A549 (cell line): Measurements from ENCODE around the gene ZNF263. TPM values are rescaled to one million over a fixed set of nuclear protein-coding genes. Genes with fewer than 3 reads are reported as not detected.

Experiments used
- ATAC-seq, 2 experiments: fragments of 200-7000 bp in 1 of 2; fragments of >200 bp in 1 of 2; cut with Nextera tagmentation in 1 of 2; cut with Tn5 transposase in 1 of 2; 3 replicates each; pipeline versions ENCODE4 v1.8.0 to v1.9.1; 2018 to 2020; ENCODE audit warnings: mild to moderate bottlenecking in 1 of 2, moderate library complexity in 1 of 2
- CTCF ChIA-PET: fragments of 300-600 bp; sonication (Branson Sonifier 250); formaldehyde crosslinking; extraction: SDS; loops from one replicate; lab custom pipeline; 2021; ENCODE audit warnings: antibody characterized with exemption, inconsistent platforms; lab: Yijun Ruan, JAX
- POLR2A ChIA-PET: fragments of 350-600 bp; formaldehyde crosslinking; extraction: SDS; loops from one replicate; lab custom pipeline; 2021; ENCODE audit warnings: antibody characterized with exemption, inconsistent platforms; lab: Yijun Ruan, JAX
- DNase-seq, 2 experiments: peaks; one replicate each; pipeline versions ENCODE4 v3.0.0 to v3.0.0-alpha.2; 2011 to 2016; ENCODE audit warnings: low read depth in 1 of 2, low spot score in 1 of 2
- FAIRE-seq: peaks from 2 replicates; lab custom pipeline; 2011; peaks lifted over from hg19 to GRCh38; lab: Jason Lieb, UNC
- H3K27ac ChIP-seq, 2 experiments: fragments of >200 bp; sonication (Bioruptor Twin); formaldehyde crosslinking; 3 replicates each; pipeline ENCODE4 v1.5.1; 2016 to 2017
- H3K4me1 ChIP-seq: fragments of >200 bp; sonication (Bioruptor Twin); formaldehyde crosslinking; 3 replicates; pipeline ENCODE4 v1.6.1; 2016
- H3K4me2 ChIP-seq: fragments of >200 bp; sonication (Bioruptor Twin); formaldehyde crosslinking; 3 replicates; pipeline ENCODE4 v1.6.1; 2016
- H3K4me3 ChIP-seq: fragments of >200 bp; sonication (Bioruptor Twin); formaldehyde crosslinking; 3 replicates; pipeline ENCODE4 v1.5.1; 2016
- H3K9me3 ChIP-seq: fragments of >200 bp; sonication (Bioruptor Twin); formaldehyde crosslinking; 3 replicates; pipeline ENCODE4 v1.6.1; 2016
- CBX2 ChIP-seq: fragments of 200-600 bp; sonication (generic); IDR thresholded peaks from 2 replicates; pipeline ENCODE4 v1.6.1; 2016; ENCODE audit warnings: low read depth, mild to moderate bottlenecking, borderline replicate concordance
- CBX8 ChIP-seq: fragments of 200-600 bp; sonication (generic); IDR thresholded peaks from 2 replicates; pipeline ENCODE4 v1.6.1; 2016
- CEBPB ChIP-seq, 2 experiments: fragments of >200 bp in 1 of 2; sonication (Bioruptor Twin) in 1 of 2; formaldehyde crosslinking in 1 of 2; IDR thresholded peaks; 2 replicates each; pipeline ENCODE4 v1.6.1; 2012 to 2016
- EP300 ChIP-seq, 2 experiments: fragments of >200 bp; sonication (Bioruptor Twin); formaldehyde crosslinking; IDR thresholded peaks; 2 replicates in 1 of 2; 3 replicates in 1 of 2; pipeline ENCODE4 v1.6.1; 2016 to 2017
- FOSB ChIP-seq: fragments of 250-450 bp; sonication (Bioruptor Pico); IDR thresholded peaks from 2 replicates; pipeline ENCODE4 v1.5.0; 2020; ENCODE audit warnings: mild to moderate bottlenecking, moderate library complexity
- FOXS1 ChIP-seq: fragments of 250-450 bp; sonication (Bioruptor Pico); IDR thresholded peaks from 2 replicates; pipeline ENCODE4 v1.5.0; 2020; ENCODE audit warnings: mild to moderate bottlenecking, moderate library complexity
- GATA3 ChIP-seq: IDR thresholded peaks from 2 replicates; pipeline ENCODE4 v1.6.1; 2012; ENCODE audit warnings: borderline replicate concordance
- HOXA7 ChIP-seq: fragments of 250-450 bp; sonication (Bioruptor Pico); IDR thresholded peaks from 2 replicates; pipeline ENCODE4 v1.5.0; 2020; ENCODE audit warnings: mild to moderate bottlenecking, moderate library complexity
- HOXB5 ChIP-seq: fragments of 250-450 bp; sonication (Bioruptor Pico); IDR thresholded peaks from 2 replicates; pipeline ENCODE4 v1.5.0; 2020; ENCODE audit warnings: mild to moderate bottlenecking, moderate library complexity
- JUN ChIP-seq, 2 experiments: fragments of >200 bp; sonication (Bioruptor Twin); formaldehyde crosslinking; IDR thresholded peaks; 2 replicates in 1 of 2; 3 replicates in 1 of 2; pipeline ENCODE4 v1.6.1; 2016 to 2017
- MAZ ChIP-seq: fragments of 150-350 bp; IDR thresholded peaks from 2 replicates; pipeline ENCODE4 v1.6.1; 2014; ENCODE audit warnings: antibody characterized with exemption, low read depth, low read length, borderline replicate concordance
- MYC ChIP-seq: IDR thresholded peaks from 2 replicates; pipeline ENCODE4 v1.6.1; 2012; ENCODE audit warnings: mild to moderate bottlenecking, inconsistent platforms, low read length, improper control_type of control experiment, borderline replicate concordance
- NPAS2 ChIP-seq: fragments of 250-450 bp; sonication (Bioruptor Pico); IDR thresholded peaks from 2 replicates; pipeline ENCODE4 v1.8.0; 2022; ENCODE audit warnings: mild to moderate bottlenecking, moderate library complexity, borderline replicate concordance
- PHF8 ChIP-seq: fragments of 200-600 bp; sonication (generic); IDR thresholded peaks from 2 replicates; pipeline ENCODE4 v1.6.1; 2016; ENCODE audit warnings: low read depth, mild to moderate bottlenecking, antibody characterized with exemption, moderate library complexity, borderline replicate concordance
- POLR2AphosphoS2 ChIP-seq: conservative IDR thresholded peaks from 2 replicates; pipeline ENCODE4 v1.6.1; 2012; ENCODE audit warnings: low read length, improper control_type of control experiment, inconsistent platforms
- SREBF2 ChIP-seq: fragments of 450-650 bp; IDR thresholded peaks from 2 replicates; pipeline ENCODE4 v1.6.1; 2014; ENCODE audit warnings: mild to moderate bottlenecking, moderate library complexity
- WGBS: methylation state at CpG from one replicate; pipeline ENCODE4 v1.1.6; 2017; ENCODE audit errors: missing lambda C conversion rate; 5-methylcytosine and 5-hydroxymethylcytosine counted together
- polyA plus RNA-seq, 4 experiments: library from polyadenylated mRNA; depleted of rRNA in 3 of 4; stranded (reverse); fragments of >200 nt; fragmentation: RNase III in 1 of 4; extraction: RNeasy Plus Mini Kit Qiagen cat#74134 plus additional on column Dnase treatment in 1 of 4; gene quantifications; 2 replicates in 3 of 4; 3 replicates in 1 of 4; pipeline ENCODE4 v1.2.3, GENCODE V29; 2011 to 2017
- TF ChIP-seq, protein P1 (sequence below): fragments of 450-650 bp; IDR thresholded peaks from 2 replicates; pipeline ENCODE4 v1.6.1; 2014; ENCODE audit warnings: antibody characterized with exemption
- TF ChIP-seq, protein P2 (sequence below): fragments of 200-600 bp; sonication (generic); IDR thresholded peaks from 2 replicates; pipeline ENCODE4 v1.6.1; 2016; ENCODE audit warnings: antibody characterized with exemption, mild to moderate bottlenecking, moderate library complexity
- TF ChIP-seq, protein P3 (sequence below): fragments of >200 bp; sonication (Bioruptor Twin); formaldehyde crosslinking; IDR thresholded peaks from 3 replicates; pipeline ENCODE4 v1.6.1; 2016
- TF ChIP-seq, protein P4 (sequence below): IDR thresholded peaks from 2 replicates; pipeline ENCODE4 v1.6.1; 2012
- TF ChIP-seq, protein P5 (sequence below): fragments of 250-450 bp; sonication (Bioruptor Pico); IDR thresholded peaks from 2 replicates; pipeline ENCODE4 v1.5.0; 2020; ENCODE audit warnings: low read depth, mild to moderate bottlenecking, moderate library complexity
- TF ChIP-seq, protein P6 (sequence below): IDR thresholded peaks from 2 replicates; pipeline ENCODE4 v1.6.1; 2012
- TF ChIP-seq, protein P7 (sequence below): fragments of 250-450 bp; sonication (Bioruptor Pico); IDR thresholded peaks from 2 replicates; pipeline ENCODE4 v1.5.0; 2021; ENCODE audit warnings: mild to moderate bottlenecking, moderate library complexity, borderline replicate concordance

ZNF263 gene
- polyA plus RNA-seq, 2 of the 4 experiments (the other 2 are of a cell fraction), result 20.9 to 24.4 TPM

DNA sequence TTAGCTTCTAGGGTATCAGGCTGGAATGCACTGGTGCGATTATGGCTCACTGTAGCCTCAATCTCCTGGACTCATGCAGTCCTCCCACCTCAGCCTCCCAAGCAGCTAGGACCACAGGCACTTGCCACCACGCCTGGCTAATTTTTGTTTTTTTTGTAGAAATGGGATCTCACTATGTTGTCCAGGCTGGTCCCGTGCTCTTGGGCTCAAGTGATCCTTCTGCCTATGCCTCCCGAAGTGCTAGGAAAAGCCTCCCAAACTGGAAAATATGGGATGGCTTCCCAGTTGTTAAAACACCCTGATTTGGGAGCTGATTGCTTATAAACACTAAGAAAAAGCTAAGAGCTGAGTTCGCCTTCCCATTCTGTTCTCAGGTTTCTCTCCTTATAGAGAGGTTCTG is 6.6 kb upstream of the ZNF263 start:
- 21% methylated on average over 5 of the region's 5 CpGs for WGBS

DNA sequence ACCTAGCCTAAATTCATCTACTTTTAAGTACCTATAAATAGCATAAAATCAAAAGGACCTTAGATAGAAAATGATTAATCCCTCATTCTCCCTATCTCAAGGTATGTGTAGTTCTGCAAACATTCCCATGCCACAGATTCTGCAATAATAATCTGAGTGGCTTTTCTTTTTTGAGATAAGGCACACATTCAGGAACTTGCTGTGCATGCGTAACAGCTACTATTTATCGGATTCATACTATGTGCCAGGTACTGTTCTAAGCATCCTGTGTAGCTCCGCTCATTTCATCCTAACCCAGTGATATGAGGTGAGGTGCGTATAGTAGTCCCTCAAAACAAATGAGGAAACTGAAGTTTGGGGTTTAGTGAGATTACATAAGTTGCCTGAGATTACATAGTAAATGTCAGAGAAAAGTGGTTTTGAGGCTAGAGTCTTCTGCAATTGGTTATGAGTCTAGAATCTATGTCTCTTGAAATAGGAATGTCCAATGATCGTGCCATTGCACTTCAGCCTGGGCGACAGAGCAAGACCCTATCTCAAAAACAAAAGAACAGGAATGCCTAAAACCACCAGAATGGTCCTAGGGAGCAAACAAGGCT is 2.0 kb upstream of the ZNF263 start:
- H3K27ac ChIP-seq, result no peak overlapping the region
- peak overlapping the region; percentile 82; the same call in 2 of the 3 replicates for H3K4me2 ChIP-seq
- peaks cover 23% of the 10 kb centered on the region for H3K9me3 ChIP-seq
- H3K4me1 ChIP-seq, result no peaks in the 10 kb centered on the region
- FAIRE-seq, result no peak
- H3K4me3 ChIP-seq, result no peak overlapping the region
- ChIA-PET CTCF (interaction anchor here (1.2 to 2.0 kb wide), 2 partner anchors 14 to 15 kb away, joined by 3 to 6 read pairs; no protein-coding TSS in a partner anchor), POLR2A (no interaction called here)
- 96% methylated on average over 6 of the region's 6 CpGs for WGBS
- no peak for ATAC-seq
- DNase-seq, result no peak
- TF ChIP-seq, protein P1, sequence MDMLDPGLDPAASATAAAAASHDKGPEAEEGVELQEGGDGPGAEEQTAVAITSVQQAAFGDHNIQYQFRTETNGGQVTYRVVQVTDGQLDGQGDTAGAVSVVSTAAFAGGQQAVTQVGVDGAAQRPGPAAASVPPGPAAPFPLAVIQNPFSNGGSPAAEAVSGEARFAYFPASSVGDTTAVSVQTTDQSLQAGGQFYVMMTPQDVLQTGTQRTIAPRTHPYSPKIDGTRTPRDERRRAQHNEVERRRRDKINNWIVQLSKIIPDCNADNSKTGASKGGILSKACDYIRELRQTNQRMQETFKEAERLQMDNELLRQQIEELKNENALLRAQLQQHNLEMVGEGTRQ, result no peak
- TF ChIP-seq HOXB5 (no peak), MAZ (no peak), NPAS2 (CRISPR knock-in tag) (no peak), CEBPB (IDR thresholded peaks at IDR 0.05) (no peak), SREBF2 (no peak), CBX8 (no peak), EP300 (IDR thresholded peaks at IDR 0.05) (no peak), JUN (IDR thresholded peaks at IDR 0.05) (no peak), MYC (no peak), CBX2 (no peak)
- TF ChIP-seq, protein P2, sequence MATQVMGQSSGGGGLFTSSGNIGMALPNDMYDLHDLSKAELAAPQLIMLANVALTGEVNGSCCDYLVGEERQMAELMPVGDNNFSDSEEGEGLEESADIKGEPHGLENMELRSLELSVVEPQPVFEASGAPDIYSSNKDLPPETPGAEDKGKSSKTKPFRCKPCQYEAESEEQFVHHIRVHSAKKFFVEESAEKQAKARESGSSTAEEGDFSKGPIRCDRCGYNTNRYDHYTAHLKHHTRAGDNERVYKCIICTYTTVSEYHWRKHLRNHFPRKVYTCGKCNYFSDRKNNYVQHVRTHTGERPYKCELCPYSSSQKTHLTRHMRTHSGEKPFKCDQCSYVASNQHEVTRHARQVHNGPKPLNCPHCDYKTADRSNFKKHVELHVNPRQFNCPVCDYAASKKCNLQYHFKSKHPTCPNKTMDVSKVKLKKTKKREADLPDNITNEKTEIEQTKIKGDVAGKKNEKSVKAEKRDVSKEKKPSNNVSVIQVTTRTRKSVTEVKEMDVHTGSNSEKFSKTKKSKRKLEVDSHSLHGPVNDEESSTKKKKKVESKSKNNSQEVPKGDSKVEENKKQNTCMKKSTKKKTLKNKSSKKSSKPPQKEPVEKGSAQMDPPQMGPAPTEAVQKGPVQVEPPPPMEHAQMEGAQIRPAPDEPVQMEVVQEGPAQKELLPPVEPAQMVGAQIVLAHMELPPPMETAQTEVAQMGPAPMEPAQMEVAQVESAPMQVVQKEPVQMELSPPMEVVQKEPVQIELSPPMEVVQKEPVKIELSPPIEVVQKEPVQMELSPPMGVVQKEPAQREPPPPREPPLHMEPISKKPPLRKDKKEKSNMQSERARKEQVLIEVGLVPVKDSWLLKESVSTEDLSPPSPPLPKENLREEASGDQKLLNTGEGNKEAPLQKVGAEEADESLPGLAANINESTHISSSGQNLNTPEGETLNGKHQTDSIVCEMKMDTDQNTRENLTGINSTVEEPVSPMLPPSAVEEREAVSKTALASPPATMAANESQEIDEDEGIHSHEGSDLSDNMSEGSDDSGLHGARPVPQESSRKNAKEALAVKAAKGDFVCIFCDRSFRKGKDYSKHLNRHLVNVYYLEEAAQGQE, result no peak
- TF ChIP-seq, protein P3, sequence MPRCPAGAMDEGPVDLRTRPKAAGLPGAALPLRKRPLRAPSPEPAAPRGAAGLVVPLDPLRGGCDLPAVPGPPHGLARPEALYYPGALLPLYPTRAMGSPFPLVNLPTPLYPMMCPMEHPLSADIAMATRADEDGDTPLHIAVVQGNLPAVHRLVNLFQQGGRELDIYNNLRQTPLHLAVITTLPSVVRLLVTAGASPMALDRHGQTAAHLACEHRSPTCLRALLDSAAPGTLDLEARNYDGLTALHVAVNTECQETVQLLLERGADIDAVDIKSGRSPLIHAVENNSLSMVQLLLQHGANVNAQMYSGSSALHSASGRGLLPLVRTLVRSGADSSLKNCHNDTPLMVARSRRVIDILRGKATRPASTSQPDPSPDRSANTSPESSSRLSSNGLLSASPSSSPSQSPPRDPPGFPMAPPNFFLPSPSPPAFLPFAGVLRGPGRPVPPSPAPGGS, result no peak

More for the DNA sequence above, 6.6 kb upstream of the ZNF263 start:
- CTCF ChIA-PET, result interaction anchor here (0.8 to 3.7 kb wide), 4 partner anchors 9 to 103 kb away, joined by 3 to 15 read pairs (median 4); no protein-coding TSS in a partner anchor
- POLR2A ChIA-PET, result no interaction called here
- H3K27ac ChIP-seq, result no peak overlapping the region
- no peak overlapping the region for H3K4me2 ChIP-seq
- no peak for ATAC-seq
- no peak overlapping the region for H3K4me3 ChIP-seq
- no peak for FAIRE-seq
- no peaks in the 10 kb centered on the region for H3K4me1 ChIP-seq
- peaks cover 8% of the 10 kb centered on the region; the same call in 1 of the 3 replicates for H3K9me3 ChIP-seq
- TF ChIP-seq, protein P1, result no peak
- TF ChIP-seq FOSB, result no peak
- no peak for TF ChIP-seq CBX2
- TF ChIP-seq GATA3, result no peak
- TF ChIP-seq, protein P4, sequence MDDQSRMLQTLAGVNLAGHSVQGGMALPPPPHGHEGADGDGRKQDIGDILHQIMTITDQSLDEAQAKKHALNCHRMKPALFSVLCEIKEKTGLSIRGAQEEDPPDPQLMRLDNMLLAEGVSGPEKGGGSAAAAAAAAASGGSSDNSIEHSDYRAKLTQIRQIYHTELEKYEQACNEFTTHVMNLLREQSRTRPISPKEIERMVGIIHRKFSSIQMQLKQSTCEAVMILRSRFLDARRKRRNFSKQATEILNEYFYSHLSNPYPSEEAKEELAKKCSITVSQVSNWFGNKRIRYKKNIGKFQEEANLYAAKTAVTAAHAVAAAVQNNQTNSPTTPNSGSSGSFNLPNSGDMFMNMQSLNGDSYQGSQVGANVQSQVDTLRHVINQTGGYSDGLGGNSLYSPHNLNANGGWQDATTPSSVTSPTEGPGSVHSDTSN, result no peak
- TF ChIP-seq, protein P5, sequence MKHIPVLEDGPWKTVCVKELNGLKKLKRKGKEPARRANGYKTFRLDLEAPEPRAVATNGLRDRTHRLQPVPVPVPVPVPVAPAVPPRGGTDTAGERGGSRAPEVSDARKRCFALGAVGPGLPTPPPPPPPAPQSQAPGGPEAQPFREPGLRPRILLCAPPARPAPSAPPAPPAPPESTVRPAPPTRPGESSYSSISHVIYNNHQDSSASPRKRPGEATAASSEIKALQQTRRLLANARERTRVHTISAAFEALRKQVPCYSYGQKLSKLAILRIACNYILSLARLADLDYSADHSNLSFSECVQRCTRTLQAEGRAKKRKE (CRISPR knock-in tag), result no peak
- TF ChIP-seq HOXA7 (CRISPR knock-in tag), result no peak
- TF ChIP-seq, protein P6, sequence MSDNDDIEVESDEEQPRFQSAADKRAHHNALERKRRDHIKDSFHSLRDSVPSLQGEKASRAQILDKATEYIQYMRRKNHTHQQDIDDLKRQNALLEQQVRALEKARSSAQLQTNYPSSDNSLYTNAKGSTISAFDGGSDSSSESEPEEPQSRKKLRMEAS, result no peak
- TF ChIP-seq FOXS1 (CRISPR knock-in tag), result no peak
- no peak for TF ChIP-seq NPAS2 (CRISPR knock-in tag)
- no peak for TF ChIP-seq PHF8
- no peak for TF ChIP-seq POLR2AphosphoS2
- TF ChIP-seq, protein P7, sequence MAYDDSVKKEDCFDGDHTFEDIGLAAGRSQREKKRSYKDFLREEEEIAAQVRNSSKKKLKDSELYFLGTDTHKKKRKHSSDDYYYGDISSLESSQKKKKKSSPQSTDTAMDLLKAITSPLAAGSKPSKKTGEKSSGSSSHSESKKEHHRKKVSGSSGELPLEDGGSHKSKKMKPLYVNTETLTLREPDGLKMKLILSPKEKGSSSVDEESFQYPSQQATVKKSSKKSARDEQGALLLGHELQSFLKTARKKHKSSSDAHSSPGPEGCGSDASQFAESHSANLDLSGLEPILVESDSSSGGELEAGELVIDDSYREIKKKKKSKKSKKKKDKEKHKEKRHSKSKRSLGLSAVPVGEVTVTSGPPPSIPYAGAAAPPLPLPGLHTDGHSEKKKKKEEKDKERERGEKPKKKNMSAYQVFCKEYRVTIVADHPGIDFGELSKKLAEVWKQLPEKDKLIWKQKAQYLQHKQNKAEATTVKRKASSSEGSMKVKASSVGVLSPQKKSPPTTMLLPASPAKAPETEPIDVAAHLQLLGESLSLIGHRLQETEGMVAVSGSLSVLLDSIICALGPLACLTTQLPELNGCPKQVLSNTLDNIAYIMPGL, result no peak
- DNase-seq, result no peak
